ENCODE data around the gene FSHR.
A peak's percentile ranks its signal among the peaks of the same experiment; 100 is the strongest.

FSHR gene

DNA sequence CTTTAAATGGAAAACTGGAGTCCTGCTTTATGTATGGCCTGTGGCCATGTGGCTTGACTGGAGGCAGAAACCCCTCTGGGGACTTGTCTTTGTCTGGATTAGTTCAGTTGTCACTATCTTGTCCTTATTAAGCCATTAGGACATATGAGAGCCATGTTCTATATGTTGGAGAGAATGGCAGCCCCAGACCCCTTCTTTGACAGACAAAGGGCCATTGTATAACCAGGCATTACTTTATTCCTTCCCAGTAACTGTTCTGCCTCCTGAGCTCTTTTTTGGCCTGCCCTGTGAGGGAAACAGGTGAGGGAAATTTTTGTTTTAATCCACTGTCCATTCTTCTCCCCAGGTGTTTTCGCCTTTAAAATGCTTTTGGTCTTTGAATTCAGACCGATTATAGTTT, 43.3 kb downstream of the FSHR start:
- no peak for DNase-seq

DNA sequence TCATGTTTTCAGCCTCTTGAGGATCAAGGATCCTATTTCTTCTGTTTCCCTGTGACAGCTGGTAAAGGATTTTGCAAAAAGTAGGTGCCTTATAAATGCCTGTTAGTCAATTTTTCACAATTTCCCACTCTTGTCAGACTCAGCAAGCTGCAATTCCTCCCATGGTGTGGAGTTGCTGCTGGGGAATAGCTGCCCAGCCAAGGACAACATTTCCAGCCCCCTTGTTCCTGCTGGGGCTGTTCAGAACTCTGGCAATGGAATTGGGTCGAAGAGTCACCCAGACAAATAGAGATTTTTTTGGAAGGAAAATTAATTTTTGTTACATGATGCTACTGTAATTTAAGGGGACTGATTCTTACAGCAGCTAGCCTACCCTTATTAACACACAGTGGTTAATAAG, 43.7 kb downstream of the FSHR start:
- DNase-seq = no peak

DNA sequence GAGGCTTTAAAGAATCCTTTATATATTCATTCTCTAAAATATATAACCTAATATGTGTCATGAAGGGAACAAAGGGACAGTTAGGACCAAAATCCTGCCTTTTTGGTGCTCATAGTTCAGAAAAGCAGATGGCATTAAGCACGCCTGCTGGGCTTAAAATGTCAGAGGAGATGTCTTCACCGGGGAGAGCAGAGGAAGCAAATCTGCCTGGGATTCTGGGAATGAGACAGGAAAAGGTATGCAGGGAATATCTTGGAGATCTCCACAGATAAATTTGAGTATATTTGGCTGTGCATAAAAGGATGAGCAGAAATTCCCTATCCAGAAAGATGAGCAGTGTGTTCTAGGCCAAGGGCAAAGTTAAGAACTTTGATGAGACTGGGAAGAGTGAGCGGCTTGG, 45.5 kb downstream of the FSHR start:
- DNase-seq = no peak

DNA sequence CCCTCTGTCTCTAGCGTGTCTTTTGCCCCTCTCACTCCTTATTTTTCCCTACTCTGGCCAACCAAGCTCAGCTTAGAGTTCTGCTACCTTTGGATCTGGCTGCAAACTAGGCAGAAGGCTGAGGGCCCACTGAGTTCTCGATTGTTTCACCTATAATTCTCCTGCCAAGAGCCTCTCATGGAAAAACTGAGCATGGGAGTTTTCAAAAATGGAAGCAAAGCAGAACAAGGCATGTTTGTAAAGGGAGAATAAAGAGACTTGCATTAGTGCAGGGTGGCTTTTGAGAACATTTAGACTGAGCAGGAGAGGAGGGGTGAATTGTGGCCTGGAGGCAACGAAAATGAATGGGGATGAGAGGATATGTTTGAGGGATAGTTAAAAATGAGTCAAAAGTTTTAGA, 45.9 kb downstream of the FSHR start:
- no peak for DNase-seq

DNA sequence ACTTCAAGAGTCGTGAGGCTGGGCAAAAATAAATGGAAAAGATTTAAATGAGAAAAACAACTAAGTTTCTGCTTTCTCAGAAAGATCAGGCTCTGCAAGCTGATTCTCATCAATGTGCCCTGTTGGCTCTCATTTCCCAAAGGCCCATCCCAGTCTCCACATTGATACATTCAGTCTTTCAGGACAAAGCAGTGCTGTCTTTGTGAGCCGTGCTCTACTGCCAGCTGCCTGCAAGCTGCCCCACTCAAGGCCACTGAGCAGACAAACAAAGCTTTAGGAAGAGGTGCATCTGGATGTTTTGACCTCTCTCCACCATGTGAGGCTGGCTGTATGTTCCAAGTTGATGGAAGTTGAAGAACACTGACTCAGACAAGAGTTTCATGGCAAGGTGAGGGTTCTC, 48.8 kb downstream of the FSHR start:
- DNase-seq = no peak

DNA sequence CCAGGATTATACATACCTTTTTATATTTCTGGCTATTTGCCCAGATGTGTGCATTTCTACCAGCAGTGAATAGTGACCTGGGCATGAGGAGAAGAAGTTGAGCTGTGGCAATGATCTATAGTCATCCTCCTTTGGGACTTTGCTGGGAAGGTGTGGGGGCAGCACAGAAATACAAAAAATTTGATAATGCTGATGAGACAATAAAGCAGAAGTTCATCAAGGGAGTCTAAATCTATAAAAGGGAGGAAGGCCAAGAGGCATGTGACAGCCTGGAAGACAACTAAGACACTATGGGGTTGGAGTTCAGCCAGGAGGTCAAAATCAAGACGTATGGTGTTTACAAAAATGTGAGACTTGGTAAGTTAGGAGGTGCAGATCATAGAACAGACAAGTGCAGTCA, 52.2 kb downstream of the FSHR start:
- no peak for DNase-seq

DNA sequence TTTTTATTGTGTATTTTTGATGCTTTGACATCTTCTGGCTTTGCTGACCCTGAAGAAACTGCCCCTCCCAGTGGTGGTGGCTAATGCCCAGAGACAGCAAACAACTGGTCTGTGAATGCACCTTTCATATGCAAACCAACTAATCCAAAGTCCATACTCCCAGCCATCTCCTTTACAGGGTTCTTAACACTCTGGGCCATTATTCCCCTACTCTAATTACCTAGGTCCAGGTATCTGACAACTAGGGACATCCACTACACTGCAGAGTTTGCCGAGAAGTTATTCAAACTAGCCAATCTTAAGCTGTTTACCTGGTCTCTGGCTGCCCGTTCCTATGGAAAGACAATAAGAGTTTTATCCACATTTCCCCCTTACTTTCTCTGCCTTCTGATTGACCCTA, 73.6 kb downstream of the FSHR start:
- DNase-seq = no peak

DNA sequence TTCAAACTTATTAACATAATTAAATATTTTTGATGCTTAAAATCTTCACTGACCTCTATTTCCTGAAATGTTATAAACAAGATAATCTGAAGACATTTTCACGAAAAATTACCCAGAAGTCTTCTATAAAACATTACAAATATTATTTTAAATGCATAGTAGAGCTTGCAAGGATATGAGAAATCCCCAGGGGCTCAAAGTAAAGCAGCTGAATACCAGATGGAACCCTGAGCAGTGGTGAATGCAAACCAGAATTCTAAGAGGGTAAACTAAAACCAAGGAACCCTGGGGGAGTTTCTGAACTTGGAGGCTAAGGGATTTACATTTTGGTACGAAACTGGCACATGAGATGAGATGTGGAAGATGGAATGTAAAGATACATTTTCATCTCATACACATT, 83.6 kb downstream of the FSHR start:
- no peak for DNase-seq

DNA sequence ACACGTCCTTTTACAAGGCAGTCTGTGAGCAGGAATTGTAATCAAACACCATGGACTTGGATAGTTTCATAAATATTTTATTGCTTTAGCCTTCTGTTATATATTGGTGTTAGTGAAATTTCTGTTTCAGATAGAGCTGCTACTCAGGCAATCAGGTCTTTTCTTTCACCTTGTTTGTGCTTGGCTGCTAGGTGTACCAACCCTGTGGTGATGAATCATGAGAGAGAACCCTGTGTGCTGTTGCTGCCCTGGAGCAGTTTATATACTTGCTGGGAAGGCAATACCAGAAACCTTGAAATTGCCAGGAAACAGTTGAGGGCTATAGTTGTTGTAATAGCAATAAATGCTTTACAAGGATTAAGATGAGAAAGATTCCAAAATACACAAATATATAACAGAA, 84.5 kb downstream of the FSHR start:
- DNase-seq = no peak

DNA sequence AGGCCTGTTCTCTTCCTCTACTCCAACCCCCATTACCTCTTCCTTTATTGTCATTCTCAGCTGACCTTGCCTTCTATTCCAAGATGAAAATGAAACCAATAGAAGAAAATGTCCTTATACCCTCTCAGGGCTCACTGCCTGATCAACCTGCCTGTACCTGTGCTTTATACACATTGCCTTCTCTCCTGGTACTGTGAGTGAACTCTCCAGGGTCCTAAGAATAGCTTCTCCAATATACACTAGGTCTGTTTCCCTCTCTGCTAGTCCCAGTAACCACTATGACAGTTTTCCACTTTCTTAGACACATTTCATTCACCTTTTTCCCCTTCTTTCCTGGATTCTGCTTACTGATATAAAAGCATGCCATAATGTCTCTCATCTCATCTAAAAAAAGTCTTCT, 85.7 kb downstream of the FSHR start:
- DNase-seq = no peak

DNA sequence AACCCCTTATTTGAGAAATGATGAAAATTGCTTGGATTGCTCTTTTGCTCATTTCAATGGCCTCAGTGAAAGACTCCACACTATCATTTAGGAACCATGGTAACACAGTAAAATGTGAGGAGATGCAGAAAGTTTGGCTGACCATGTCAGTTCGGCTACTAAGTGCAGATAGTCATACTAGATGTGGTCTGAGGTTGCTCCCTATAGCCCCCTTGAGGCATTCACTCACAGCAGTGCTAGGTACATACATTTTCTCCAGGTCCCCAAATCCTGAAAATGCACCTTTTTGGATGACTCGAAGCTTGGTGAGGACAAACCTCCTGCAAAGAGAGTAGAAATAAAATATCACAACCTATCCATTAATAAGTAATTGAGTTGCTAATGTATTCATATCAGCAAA, 86.3 kb downstream of the FSHR start:
- DNase-seq = no peak

DNA sequence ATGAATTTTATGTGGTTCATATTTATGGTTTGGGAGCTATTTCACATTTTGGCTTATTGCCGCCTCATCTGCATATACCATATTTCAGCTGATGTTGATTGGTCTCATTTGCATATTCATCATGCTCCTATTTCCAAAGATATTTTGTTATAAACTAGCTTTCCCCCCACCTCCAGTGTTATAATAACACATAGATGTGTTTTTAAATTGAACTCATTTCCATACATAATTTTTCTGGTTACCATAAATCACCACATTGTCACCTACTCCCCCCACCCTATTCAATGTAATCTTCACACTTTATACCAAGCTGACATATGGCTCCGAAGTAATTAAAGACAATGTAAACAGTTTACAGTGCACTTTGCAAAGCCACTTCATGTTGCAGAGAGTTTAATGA, 101.2 kb downstream of the FSHR start:
- no peak for DNase-seq

DNA sequence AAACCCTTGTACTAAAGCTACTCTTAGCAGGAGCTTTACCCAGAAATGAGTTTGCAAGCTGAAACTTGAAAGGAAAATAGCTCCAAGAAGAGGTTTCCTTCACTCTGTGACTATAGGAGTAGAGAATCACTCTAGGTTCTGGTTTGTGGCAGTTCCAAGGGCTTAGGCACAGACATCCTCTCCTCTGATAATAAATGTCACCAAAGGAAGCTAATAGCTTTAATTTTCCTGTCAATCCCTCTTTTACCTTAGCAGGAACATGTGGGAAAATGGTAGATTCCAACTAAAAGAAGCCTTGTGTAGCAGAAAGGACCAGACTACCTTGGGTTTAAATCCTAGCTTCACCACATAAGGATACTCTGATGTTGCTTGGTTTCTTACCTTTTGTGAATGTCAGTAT, 104.0 kb downstream of the FSHR start:
- no peak for DNase-seq

DNA sequence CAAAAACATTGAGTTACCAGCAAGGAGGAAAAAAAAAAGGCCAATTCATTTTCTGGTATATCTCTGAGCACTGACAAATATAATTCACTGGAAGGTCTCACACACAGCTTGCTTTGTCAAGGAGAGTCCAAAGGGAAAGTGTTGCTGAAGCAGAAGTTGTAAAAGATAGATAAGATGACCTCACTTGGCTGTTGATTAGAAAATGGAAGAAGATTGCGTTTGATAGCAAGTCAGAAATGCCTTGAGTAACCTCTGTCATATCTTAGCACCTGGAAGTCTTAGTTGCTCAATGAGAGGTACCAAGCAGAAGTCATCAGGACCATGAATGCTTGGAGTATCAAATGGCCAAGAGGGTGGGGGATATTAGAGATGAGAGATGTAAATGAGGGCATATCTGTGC, 105.2 kb downstream of the FSHR start:
- DNase-seq = no peak

DNA sequence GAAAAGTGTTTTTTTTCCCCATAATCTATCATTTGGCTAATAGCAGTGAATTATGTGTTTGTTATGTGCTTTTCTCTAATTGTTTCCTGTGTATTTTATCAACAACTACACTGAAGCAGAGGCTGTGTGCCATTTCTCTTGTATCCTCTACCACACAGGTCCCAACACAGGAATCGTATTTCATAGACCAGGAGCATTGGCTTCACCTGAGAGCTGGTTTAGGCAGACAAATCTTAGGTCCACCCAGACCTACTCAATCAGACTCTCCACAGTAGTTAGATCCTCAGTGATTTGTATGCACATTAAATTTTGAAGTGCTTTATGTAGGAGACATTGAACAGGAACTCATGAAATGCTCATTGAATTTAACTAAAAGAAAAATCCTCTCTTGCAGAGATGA, 109.2 kb downstream of the FSHR start:
- no peak for DNase-seq

DNA sequence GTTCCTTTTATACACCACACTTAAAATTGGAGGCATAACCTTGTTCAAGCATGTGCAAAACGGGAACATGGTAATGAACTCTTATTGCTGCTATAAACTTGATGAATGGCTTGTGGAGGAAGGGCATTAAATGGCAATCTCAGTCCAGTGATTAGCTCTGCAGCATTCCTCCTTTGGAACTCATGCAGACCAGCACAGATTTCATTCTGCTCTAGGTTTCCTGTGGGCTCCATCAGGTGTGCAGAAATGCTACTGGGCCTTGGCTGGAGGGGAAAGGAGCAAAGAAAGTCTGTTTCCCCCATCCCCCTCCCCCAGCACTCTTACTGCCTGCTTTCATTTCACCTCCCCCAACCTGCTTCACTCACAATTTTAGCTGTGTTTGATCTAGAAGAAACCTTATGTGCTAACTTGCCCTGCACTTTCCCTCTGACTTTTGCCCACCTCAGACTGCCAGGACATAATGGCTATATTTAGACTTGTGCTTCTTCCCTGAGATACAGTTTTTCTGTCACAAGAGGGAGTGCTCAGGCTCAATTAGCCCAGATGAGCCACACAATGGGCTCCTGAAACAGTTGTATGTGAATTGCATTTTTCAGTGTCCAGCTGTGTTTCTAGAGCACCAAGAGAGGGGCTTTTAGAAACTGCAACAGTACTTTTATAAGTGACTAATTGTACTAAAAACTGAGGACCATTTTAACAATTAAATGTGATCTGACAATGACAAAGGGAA, 109.8 kb downstream of the FSHR start:
- peak; percentile 77 for DNase-seq

DNA sequence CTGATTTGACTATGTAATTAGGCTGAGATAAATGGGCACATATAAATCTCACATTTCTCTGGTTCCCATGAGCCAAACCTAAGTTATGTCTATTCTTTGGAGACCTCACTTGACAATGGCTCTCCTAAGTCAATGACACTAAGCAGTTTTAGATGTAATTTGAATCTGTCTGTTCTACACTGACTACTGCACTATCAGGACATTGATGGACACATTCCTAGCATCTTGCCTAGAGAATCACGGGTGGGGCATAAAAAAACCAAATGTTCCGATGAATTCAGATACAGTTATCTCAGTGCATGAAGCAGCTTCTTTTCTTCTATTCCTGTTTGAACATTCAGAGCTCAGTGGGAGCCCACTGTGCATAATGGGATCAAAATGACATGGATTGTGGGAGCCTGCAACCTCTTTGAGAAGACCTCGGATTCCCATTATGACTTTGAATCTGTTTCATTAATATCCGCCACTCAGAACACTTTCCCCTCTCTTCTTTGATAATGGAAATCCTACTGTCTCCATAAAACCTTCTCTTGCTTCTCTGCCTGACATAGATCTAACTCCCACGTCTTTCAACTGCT, 110.8 kb downstream of the FSHR start:
- DNase-seq = no peak

DNA sequence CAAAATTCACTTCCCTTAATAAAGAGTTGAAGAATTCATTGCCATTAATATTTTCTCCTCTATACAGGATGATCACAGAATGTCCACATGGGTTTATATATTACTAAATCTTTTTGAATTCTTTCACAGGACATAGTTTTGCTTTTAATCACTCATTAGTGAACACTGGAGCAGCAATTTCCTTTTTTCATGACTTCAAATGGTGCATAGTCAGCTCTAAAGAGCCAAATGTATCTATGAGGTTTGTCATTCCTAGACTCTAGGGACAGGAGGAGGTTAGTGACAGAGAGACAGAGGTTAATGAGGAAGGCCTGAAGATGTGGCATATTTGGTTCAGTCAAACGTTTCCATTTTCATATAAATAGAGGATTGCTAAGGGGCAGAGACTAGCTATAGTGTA, 111.8 kb downstream of the FSHR start:
- no peak for DNase-seq

DNA sequence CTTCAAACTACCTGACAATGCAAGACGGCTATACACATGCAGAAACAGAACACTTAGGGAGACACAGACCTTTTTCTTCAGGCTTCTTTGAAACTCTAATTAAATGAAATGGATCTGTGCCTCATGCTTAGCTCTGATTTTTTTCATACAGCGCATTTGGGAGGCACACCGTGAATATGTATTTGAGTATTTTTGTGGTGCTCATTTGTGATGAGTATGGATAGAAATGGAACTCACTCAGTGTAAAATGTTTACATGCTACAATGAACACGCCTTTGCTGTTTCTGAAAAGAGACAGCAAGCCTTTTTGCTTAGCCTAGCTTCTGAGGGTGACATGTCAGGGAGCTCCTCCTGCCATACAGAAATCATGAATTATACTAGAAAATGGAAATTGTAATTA, 113.3 kb downstream of the FSHR start:
- DNase-seq = no peak

DNA sequence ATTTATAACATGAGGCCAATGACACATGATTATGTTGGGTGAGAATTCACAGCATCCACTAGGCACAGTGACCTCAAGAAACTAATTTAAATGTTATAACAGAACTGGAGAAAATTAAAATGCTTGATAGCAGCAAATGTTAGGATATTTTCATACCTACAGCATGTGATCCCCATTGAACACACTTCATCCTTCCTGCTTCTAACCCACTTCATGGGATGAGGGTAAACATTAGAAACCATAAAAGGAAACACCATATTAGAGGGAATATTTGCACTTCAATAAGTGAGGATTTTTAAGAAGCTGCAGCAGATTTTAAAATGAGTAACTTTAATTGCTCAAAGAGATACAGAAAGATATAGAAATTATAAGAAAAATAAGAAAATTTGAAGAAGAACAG, 117.1 kb downstream of the FSHR start:
- DNase-seq = no peak

DNA sequence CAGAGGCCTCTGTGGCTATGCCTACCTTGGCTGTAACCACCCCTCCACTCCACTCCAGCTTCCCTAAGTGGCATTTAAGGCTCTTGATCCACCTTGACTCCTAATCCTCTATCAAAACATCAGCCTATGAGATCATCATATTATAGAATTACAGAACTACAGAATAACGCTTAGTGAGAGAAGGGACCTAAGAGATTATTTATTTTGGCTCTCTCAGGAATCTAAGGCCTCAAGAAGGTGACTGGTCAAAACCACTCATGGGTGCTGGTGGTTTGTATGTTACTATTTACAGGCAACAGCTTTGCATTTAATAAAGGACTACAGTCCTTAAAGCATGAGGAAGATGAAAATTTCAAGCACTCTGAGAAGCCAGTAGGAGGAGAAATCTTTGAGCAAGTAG, 118.8 kb downstream of the FSHR start:
- no peak for DNase-seq

DNA sequence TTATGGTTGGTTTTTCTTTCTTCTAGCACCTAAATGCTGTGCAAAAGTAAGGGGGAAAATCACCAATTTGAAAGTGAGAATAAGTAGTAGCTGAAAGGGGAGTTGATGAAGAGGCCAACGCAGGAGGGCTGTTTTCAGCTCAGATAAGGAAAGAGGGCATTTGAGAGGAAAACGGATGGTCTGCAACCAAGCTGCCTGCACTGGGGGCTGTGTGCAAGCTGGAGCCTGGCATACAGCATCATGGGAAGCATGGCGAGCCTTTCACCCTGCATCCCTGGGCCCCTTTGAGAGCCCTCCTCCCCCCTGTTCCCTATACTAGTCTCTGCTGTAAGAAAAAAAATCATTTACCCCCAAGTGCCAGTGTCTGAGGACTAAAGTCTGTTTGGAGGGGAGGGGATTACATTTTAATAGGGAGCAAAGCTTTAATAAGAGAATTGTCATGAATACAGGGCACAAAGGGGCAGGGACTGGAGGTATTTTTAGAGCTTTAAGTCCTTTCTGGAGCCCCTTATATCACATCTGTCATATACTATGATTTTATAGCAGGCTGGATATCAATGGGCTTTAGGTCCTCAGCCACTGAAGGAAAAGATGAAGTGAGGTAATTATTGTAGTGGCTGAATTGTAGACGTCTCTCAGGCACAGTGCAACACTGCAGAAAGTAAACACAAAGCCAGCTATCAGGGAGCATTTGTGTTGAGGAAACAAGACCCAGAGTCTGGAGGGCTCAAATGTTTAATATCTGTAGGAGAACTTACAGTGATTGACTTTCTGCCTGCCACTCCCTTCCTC, 120.7 kb downstream of the FSHR start:
- no peak for DNase-seq

DNA sequence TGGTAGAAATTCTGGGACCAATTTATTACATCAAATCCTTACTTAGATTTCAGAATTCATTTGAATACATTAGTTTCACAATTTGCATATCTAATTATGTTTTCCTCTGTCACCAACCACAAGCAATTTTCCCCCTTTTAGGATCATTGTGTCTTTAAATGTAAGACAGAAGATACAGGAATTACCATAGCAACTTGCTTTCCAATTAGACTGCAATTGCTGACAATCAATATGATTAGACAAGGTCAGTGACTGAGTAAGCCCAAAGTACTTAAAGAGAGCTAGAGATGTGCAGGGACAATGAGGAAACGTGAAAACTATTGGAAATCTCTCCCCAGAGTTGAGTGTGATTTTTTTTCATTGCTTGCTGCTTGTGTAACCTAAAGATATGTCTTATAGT, 121.4 kb downstream of the FSHR start:
- DNase-seq = no peak

DNA sequence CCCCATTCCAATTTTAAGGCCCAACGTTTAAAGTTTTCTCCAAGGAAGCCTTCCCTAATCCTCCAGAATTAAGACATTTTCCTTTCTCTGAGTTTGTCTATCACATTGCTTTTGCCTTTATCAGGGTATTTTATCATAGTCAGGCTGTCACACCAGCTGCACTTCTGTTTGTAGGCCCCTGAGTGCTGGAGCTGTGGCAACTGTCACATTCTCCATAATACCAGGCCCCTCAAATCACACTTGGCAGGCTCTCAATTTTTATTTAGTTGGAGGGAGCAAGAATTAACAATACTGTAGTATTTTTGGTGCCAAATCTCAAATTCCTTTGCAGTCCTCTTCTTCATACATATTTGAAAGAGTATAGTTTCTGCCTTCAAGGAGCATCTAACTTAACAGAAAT, 122.2 kb downstream of the FSHR start:
- no peak for DNase-seq

DNA sequence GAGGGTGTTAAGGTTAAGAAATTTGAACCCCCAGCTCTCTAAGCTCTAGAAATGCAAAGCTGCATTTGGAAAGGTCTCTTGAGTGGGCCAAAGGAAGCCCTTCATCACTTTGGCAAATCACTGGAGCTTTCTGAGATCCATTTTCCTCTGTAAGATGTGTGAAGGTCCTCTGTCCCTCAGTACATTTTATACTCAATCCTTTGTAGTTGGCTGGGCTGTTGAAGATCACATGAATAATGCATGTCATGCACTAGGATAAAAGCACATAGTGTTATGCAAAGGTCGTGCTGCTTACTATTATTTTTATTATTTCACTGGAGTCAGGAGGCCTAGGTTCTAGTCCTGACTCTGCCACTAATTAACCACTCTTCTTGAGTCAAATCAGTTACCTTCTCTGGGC, 124.9 kb downstream of the FSHR start:
- DNase-seq = no peak

Data from NCI-H1436 treated with DMSO at 0.1 percent for 48 hours (cell line).